ENCODE data around the gene AGPAT4.
"Not testable (repeated sequence)": the region's sequence is repeated elsewhere in the genome, so short reads cannot be mapped to it uniquely, and the experiment has no call there.

The AGPAT4 gene

GRCh38 chr6:161273752-161274487, at the start of gene AGPAT4:
Gene AGPAT4 (minus strand): TSS chr6:161274061. CDS start chr6:161232213, 41,848 bp downstream.
- peak; percentile 88 for DNase-seq

- no peak for DNase-seq
Observed at GRCh38 chr6:161319231-161319630, 45.4 kb upstream of the AGPAT4 start.

GRCh38 chr6:161318456-161318855, 44.6 kb upstream of the AGPAT4 start:
- no peak for DNase-seq

GRCh38 chr6:161316531-161316930, 42.7 kb upstream of the AGPAT4 start:
- DNase-seq, result no peak

GRCh38 chr6:161315246-161315917, 41.5 kb upstream of the AGPAT4 start:
- DNase-seq, result not testable (repeated sequence)

GRCh38 chr6:161314541-161315245, 40.8 kb upstream of the AGPAT4 start:
- DNase-seq, result not testable (repeated sequence)

- DNase-seq, result no peak
Observed at GRCh38 chr6:161313940-161314509, 40.2 kb upstream of the AGPAT4 start.

- not testable (repeated sequence) for DNase-seq
Observed at GRCh38 chr6:161313475-161313874, 39.6 kb upstream of the AGPAT4 start.

GRCh38 chr6:161309774-161310173, 35.9 kb upstream of the AGPAT4 start:
- not testable (repeated sequence) for DNase-seq

- no peak for DNase-seq
Observed at GRCh38 chr6:161308075-161308655, 34.3 kb upstream of the AGPAT4 start.

- DNase-seq, result no peak
Observed at GRCh38 chr6:161305860-161306259, 32.0 kb upstream of the AGPAT4 start.

- no peak for DNase-seq
Observed at GRCh38 chr6:161303628-161304340, 29.9 kb upstream of the AGPAT4 start.

GRCh38 chr6:161302949-161303348, 29.1 kb upstream of the AGPAT4 start:
- DNase-seq, result no peak

- no peak for DNase-seq
Observed at GRCh38 chr6:161301338-161301737, 27.5 kb upstream of the AGPAT4 start.

- no peak for DNase-seq
Observed at GRCh38 chr6:161300823-161301222, 27.0 kb upstream of the AGPAT4 start.

GRCh38 chr6:161299726-161300125, 25.9 kb upstream of the AGPAT4 start:
- DNase-seq, result no peak

- no peak for DNase-seq
Observed at GRCh38 chr6:161295784-161296183, 21.9 kb upstream of the AGPAT4 start.

- no peak for DNase-seq
Observed at GRCh38 chr6:161292650-161293281, 18.9 kb upstream of the AGPAT4 start.

GRCh38 chr6:161292145-161292544, 18.3 kb upstream of the AGPAT4 start:
- no peak for DNase-seq

- DNase-seq, result no peak
Observed at GRCh38 chr6:161290751-161291150, 16.9 kb upstream of the AGPAT4 start.

GRCh38 chr6:161284653-161285052, 10.8 kb upstream of the AGPAT4 start:
- no peak for DNase-seq

GRCh38 chr6:161281092-161281491, 7.2 kb upstream of the AGPAT4 start:
- no peak for DNase-seq
